PC-9 (cell line): ENCODE measurements around the gene ACOXL.

ENCODE experiments used
- CTCF ChIP-seq: fragments of 200-600 bp; sonication (generic); conservative IDR thresholded peaks from 2 replicates; pipeline ENCODE4 v1.6.1; 2017; ENCODE audit warnings: mixed run types, antibody characterized with exemption, mild to moderate bottlenecking, moderate library complexity
- EZH2 ChIP-seq: fragments of 200-600 bp; sonication (generic); IDR thresholded peaks from 2 replicates; pipeline ENCODE4 v1.8.0; 2017; ENCODE audit warnings: antibody characterized with exemption, low read depth

- TF ChIP-seq CTCF (0 out of 2 replicates have a peak, but pooled peaks have one; percentile 24), EZH2 (no peak)
Observed at GRCh38 chr2:111116843-111117597, 384.6 kb downstream of the ACOXL start.
